ENCODE data around the gene PCSK6.
"Not testable (repeated sequence)": the region's sequence is repeated elsewhere in the genome, so short reads cannot be mapped to it uniquely, and the experiment has no call there.

Gene PCSK6

DNA sequence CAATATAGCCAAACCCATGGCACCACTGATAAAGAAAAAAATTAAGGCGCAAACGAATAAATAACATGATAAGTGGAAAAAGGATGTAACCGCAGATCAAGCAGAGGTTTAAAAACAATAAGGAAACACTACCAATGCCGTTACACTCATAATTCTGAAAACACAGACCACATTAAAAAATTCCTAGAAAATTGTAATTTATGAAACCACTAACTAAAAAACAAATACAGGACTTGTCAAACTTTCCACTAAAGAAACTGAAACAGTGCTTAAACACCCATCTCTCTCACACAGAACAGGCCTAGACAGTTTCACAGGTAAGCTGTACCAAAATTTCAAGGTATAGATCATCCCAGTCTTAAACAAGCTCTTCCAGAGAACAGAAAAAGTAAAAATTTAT is 28.4 kb downstream of the PCSK6 start:
- no peak for DNase-seq (ENCODE audit: low read depth)

DNA sequence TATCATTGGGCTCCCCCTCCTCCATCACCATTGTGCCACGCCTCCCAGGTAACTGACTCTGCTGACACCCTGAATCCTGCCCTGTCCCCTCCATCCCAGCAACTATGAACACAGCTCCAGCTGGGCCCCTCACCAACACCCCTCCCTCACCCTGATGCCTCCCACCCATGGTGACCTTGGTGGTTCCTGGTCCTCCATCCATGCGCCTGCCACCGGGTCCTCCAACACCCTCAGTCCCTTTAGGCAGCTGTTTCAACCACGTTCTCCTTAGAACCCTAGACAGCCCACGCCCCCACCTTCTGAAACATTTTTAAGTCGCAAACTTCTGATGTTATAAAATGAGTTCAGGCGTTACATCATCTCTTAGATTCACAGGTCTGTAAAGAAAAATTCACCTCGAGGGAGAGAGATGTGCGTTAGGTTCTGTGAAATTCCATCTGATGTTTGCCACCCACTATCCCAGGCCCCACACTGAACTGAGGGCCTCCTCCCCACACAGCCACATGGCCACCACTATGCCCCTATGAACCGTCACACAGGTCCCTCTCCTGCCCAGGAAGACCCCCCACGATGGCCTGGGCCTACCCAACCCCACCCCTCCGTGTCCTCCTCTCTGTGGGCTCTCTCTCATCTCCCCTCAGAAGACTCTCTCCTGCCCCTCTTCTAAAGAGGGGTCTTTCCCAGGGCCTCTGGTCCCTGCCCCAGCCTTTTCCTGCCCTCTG is 29.8 kb downstream of the PCSK6 start:
- no peak for DNase-seq (ENCODE audit: low read depth)

DNA sequence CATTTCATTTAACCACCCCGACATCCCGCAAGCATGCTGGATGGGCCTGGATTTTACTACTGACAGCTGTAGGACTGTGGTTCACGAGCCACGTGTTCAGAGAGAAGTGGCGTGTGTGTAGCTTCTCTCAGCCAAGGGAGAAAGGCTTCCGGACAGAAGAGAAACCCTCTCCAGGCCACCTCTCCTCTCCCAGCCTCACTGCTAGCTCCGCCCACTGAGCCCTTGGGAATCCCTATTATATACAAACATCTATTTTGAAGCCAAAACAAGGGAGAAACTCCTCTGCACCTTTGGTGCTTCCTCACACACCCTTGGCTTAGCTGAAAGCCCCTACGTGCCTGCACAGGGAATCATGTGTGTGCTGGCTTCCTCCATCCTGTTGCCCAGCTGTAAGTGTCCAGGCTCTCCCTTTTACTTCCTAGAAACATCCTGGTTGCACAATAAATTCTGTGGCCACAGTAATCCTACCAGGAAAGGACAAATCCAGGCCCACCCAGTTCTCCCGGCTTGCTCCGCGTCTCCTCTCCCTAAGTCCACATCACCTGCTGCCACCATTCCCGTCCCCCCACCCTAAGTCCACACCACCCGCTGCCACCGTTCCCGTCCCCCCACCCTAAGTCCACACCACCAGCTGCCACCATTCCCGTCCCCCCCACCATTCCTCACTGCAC is 30.5 kb downstream of the PCSK6 start:
- no peak for DNase-seq (ENCODE audit: low read depth)

DNA sequence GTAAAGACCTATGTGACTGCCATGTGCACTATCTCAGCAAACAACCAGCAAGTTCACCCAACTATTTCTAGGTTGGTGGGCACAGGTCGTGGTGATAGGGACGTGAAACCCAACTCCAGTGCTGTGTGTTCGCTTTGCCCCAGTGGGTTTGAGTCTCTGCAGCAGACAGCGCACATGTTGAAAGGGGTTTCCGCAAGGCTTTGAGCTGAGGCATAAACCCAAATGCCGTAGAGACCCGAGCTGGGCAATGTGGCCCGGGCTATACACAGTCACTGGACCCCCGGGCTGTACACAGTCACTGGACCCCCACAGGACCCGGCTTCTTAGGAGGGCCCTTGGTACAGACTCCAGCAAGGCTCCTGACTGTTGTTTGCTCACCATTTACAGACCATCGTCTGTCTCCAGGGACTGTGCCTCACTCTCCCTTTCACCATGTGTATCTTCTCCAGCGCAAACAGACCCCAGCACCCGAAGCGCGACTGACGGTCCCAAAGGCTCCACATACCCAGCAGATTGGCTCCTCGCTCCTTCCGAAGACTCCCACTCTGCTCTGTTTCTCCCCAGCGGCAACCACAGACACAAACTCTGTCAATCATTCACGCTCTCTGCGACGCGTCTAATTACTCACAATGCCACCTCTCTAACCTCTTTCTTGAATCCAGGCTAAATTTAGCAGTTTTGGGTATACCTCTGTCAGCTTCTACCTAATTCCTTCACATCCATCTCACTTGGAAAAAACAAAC is 31.2 kb downstream of the PCSK6 start:
- no peak for DNase-seq (ENCODE audit: low read depth)

DNA sequence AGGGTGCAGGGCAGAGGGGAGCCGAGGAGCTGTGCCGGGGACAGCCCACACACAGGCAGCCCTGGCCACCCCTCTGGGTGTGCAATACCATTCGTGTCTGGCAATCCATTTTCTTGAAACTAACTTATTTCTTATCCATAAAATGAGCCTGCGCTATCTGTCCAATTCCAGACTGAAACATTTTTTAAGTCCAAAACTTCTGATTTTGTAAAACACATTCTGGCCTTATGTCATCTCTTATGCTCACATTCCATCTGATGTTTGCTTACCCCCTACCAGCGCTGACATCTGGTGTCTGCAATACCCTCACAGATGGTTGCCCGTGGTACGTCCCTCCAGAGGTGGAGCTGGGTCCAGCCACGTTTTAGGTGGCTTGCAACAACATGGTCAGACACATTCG is 31.8 kb downstream of the PCSK6 start:
- DNase-seq (ENCODE audit: low read depth): no peak

DNA sequence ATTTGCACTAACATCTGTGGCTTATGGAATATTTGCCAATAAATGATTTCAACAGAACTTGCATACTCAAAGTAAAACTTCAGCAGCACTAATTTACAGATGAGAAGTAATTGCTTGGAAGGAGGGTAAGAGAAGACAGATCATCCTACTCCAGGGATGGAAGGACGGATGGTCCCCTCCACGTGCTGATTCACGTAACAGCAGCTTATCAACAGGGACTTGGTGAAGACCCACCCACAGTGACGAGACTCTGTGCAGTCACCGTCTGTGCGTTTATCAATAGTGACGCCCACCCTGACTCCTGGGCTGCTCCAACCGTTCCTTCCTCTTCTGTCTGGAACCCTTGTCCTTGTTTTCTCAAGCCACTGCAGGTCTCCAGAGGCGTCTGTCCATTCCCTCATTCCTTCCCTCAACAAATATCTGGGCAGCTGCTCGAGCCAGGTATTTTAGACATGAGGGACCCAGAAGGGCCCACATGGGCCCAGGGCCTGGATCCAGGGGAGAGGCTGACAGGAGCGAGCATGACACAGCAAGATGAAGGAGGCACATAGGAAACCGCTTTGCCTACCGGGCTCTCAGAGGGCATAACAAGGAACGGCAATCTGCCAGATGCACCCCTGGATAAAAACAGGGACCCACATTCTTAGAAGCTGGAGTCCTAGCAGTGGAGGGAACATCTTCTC is 33.3 kb downstream of the PCSK6 start:
- DNase-seq (ENCODE audit: low read depth): no peak

DNA sequence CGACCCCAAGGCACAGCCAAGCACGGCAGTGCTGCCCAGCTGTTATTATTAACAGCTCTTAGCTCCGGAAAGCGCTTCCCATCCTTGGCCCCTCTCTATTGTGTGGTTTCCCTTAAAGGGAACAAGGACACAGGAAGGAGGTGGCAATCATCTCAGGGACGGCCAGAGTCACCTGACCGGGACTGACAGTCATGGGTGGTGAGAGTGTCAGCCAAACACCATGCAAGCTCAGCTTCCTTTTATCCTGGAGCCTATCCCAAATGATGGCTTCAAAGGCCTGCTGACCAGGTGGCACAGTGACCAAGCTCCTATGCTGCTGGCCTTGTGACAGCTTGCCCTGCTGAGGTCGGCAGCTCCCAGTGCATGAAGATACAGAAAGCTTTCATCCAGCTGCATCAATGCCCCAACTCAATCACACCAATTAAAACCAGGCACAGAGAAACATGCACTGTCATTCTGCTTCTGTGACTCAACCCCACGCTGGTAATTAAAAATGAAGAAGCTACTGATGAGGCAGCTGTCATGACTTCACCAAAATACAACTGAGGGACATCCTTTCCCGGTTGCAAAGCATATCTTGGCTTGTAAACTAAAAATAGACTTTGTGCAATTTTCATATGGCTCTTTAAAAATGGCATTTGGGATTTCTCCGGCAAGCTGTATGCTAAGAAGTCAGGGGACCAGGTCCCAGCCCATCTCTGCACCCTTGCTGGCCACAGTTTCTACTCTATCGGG is 34.0 kb downstream of the PCSK6 start:
- no peak for DNase-seq (ENCODE audit: low read depth)

DNA sequence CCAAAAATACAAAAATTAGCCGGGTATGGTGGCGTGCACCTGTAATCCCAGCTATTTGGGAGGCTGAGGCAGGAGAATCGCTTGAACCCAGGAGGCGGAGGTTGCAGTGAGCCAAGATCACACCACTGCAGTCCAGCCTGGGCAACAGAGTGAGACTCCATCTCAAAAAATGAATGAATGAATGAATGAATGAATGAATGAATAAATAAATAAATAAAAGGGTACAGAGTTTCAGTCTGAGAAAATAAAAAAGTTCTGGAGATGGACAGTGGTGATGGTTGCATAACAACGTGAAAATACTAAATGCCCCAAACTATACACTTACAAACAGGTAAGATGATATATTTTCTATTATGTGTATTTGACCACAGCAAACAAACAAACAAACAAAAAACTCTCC is 34.7 kb downstream of the PCSK6 start:
- DNase-seq (ENCODE audit: low read depth): not testable (repeated sequence)

DNA sequence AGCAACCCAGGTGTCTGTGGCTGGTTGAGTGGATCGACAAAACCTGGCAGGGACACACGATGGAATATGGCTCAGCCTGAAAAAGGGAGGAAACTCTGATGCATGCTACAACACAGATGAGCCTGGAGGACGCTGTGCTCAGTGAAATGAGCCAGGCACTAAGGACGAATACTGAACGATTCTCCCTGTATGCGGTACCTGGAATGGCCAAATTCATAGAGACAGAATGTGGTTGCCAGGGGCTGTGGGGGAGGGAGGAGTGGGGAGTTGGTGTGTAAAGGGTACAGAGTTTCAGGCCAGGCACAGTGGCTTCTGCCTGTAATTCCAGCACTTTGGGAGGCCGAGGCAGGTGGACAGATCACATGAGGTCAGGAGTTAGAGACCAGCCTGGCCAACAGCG is 35.1 kb downstream of the PCSK6 start:
- no peak for DNase-seq (ENCODE audit: low read depth)

DNA sequence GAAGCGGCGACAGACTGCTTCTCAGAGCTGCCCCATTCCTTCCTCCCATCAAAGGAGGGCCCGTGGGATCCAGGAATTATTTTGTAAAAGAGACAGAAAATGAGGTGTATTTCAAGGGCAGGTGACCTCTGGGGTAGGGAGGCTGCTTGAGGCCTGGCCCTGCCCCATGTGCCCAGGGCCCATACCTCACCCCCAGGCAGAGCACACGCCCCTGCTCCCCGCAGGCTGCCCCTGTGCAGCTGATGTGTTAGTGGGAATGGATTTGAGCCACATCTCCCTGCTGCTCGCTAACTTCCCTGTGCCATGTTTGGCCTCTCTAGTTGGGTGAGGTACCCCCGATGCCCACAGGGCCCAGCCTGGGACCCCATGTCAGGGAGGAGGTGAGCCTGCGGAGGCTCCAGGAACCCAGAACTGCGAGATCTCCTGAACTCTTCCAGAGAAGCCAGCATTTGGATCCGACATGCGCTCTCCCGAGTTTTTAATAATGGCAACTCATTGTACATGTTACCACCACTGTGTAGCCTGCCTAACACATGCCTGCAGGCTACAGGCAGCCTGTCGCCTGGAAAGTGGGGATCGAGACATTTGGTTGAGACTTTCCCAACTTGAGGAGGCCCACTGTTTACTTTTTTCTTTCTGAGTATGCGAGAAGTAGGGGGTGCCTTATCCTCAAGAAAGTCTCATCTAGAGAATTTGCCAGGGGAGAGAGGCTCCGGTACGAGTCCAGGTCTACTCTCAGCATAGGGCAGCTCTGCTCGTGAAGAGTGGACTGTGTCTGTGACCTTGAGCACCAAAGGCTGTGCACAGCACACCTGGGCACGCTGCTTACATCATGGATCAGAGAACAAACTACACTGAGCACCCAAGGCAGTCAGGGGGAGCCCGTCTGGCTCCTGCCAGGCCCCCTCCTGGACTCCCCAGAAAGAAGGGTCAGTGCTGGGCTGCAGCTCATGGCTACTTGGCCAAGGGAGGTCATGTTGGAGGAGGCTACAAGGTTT is 36.1 kb downstream of the PCSK6 start:
- DNase-seq (ENCODE audit: low read depth): no peak

DNA sequence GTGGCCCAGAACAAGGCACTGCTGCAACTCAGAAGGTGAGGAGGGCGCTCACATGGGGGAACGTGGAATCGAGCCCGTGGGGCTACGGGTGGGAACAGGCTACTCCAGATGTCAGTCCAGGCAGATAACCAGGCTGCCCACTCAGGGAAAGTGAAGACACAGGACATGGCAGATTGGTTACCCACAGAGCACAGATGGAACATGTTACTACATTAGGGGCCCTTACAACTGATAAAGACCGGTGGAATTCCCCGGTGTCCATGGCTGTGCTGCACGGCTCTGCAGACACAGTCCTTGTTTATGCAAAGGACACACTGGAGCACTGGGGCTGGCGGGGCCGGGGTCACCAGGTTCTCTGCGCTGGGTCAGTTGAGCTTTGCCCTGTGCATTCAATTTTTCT is 36.9 kb downstream of the PCSK6 start:
- no peak for DNase-seq (ENCODE audit: low read depth)

DNA sequence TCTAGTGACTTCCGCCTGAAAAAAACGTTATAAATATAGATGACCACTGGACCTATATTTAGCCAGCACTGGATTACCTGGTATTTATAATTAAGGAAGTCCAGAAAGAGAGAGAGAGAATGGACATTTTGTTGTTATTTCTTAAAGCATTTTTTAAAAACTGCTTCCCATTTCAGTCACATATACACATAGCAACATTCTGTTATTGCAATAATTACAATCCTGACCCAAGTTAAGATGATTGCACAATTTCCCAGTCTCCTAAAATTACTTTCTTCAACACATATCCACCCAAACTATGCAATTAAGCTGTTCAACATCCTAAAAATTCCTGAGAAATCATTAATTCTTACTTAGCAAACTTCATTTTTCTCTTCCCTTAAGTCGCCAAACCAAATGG is 37.7 kb downstream of the PCSK6 start:
- DNase-seq (ENCODE audit: low read depth): no peak

DNA sequence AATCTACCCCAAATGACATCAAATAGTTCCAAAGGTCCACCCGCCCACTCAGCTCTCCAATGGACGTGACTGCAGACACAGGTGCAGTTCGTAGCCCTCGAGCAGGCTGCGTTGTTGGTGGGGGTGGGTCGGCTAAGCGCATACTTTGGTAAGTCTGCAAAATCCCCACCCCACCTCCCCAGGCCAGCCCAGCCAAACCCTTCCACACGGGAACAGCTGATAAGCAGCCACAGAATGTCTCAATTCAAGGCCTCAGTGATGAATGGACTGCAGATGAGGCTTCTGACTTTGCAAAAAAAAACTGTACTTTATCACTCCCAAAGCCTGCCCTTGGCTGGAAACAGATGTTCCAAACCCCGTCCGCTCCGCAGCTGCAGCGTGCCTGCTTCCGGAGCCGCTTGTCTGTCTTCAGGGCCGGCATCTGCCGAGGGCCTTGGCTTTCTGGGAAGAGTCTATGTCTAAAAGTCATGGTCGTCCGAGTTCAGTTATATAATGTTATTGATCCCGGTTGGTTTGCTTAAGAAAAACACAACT is 38.2 kb downstream of the PCSK6 start:
- DNase-seq (ENCODE audit: low read depth): no peak

DNA sequence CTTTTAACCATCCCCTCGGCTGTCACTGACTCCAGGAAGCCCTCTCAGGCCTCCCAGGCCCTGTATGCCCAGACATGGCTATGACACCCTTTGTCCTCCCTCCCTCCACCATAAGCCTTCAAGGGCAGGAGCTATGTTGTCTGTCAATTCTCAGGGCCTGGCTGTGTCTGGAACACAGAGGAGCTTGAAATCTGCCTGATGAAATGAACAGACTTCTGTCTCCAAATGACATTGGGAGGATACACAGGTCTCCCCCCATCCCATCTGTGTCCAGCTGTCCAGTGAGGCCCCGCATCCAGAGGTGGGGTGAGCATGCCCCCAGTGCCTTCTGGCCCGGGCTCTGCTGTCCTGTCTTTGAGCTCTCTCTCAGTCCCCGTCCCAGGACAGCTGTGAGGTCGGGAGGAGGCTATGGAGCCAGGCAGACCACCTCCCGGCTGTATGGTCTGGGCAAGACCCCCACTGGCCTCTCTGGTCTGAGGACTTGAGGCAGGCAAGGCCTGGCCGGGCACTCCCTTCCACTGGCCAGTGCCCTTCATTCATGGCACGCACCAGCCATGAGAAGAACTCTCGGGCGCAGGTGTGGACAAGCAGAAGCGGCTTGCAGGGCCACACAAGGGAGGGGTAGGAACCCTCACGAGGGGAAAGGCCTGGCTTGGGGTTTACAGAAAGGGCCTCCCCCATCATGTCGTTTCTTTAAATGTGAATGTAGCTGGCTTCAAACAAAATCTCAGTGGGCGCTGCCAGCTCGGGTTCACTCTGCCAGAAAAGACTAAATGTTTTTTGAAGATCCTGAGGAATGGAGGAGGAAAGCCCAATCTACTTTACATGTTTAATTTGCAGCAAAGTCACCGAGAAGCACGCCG is 38.9 kb downstream of the PCSK6 start:
- DNase-seq (ENCODE audit: low read depth): no peak

DNA sequence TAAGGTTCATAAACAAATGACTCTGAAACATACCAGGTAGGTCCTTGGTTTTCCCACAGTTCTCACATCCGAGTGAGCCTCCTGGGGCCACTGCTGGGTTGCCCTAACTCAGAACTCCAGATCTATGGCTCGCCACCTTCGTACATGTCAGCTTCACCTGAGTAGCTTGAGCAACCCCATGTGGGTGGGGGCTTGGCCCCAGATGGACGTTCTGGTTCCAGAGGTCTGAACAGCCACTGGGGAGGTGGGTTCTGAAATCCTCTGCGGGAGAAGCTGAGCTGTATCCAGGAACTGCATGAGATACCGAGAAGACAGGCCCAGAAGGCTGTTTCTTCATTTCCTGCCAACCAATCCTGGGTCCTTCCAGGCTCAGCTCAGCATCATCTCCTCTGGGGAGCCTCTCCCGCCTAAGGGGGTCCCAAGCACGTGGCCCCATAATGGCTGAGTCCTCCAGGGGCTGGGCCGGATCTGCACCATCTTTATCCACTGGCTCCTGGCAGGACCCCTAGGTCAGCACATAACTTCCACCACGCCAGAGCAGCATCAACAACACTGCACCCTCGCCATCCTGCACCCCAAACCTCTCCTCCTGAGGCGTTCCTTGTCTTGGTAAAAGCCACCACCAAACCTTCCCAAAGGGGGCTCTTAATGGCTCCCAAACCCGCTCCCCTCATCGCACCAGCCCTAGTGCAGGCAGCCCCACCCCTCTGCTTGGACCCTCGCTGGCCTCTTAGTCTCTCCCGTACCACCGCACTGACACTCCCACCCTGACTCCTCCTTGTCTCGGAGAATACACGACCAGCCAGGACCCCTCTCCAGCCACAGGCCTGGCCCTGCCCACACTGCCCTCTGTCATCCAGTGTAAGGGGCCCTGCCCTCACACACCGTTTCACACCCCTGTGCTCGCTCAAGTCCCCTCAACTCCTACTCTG is 39.8 kb downstream of the PCSK6 start:
- no peak for DNase-seq (ENCODE audit: low read depth)

DNA sequence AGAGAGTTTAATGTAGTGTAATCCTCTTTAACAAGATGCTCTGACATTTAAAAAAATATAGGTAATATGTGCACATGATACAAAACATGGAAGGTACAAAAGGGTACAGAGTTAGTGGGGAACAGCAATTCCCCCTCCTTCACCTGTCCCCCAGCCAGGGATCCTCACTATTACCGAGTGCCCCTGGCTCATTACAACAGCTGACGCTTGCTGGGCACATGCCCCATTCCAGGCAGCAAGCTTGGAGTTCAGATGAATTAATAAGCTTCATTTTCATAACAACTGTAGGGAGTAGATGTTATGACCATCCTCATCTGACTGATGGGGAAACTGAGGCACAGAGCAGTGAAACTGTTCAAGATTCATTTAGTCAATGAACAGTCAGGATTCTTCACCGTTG is 41.2 kb downstream of the PCSK6 start:
- DNase-seq (ENCODE audit: low read depth): no peak

DNA sequence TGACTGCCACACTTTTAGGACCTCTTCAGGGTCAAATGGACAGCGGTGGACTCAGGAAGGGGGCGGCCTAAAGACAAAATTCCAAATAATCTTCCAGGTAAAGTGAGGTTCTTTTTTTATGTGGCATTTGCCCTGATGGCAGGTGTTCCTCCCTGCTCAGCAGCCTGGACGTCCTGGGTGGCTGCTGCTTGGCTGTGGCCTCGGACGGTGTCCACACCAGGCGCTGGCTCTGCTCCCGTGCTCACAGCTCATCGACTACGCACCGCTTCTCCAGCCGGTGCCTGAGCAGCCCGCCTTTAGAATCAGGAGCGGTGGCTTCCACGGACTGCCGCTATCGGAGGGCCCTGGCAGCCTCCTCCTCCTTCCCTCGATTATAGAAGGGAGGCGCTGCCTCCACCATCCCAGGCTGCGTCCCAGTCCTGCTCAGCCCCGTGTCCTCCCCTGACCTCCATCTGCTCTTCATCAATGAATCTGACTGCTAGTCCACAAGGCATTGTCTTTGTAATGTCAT is 41.9 kb downstream of the PCSK6 start:
- DNase-seq (ENCODE audit: low read depth): no peak

DNA sequence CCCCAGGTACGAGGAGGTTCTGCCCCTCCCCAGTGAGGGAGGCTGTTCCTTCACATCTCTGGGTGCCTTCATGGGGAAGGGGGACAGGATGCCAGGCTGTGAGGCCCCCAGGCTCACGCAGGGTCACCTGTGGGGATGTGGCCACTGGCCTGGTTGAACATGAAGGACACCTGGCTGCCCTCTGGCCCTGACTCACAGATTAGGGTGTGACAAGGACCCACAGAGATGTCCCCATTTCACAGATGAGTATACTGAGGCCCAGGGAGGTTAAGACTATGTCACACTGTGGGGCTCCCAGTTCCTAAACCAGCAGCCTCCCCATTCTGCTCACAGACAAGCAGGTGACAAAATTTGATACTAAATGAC is 42.4 kb downstream of the PCSK6 start:
- no peak for DNase-seq (ENCODE audit: low read depth)

Measured in stimulated activated CD8-positive, alpha-beta memory T cell treated with anti-CD3 and anti-CD28 coated beads, Interleukin-15, amount 100 ng/mL, for 1 hour (primary cell).